ENCODE measurements around the gene STMN3. TPM values are rescaled to one million over a fixed set of nuclear protein-coding genes. Genes with fewer than 3 reads are reported as not detected.

The STMN3 gene
- total RNA-seq, 1 experiment from 2014 or later: 15.8 TPM

DNA sequence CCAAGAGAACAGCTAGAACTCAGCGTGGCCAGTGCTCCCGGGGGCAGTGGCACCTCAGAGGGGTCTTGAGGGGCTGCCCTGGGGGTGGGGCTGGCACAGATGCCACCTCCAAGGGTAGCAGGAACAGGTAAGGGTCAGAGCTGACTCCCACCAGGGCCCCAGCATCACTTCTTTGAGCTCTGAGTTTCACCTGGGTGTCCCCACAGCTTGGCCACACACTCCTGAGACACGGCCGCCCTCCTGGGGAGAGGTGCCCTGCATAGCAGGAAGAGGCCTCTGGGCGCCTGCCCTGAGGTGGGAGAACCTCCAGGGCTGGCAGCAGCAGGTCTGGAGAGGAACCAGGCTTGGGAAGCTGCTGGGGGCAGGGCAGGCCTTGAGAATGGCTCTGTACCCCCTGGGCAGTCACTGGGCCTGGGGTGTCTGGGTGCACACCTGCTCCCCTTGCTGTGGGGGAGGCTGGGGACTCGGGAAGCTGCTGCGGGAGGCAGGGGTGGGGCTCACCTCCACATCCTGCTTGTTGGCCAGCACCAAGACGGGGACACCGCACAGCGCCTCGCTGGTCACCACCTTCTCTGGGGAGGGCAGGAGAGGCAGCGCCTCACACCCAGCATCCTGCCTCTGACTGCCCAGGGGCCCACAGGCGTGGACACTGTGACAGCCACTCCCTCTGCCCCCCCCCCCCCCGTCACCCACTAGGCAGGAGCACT, 48.3 kb upstream of the STMN3 start:
- no peaks in the 10 kb centered on the region for H3K9me3 ChIP-seq (ENCODE audit: low read length)
- H3K4me3 ChIP-seq (ENCODE audit: low read length): no peak overlapping the region
- no peaks in the 10 kb centered on the region for H3K27me3 ChIP-seq (ENCODE audit: low read length)
- no peaks in the 10 kb centered on the region for H3K9me2 ChIP-seq (replicated peaks; ENCODE audit: low read length)
- DNase-seq (no peak), ATAC-seq (no peak)
- H3K79me2 ChIP-seq (ENCODE audit: low read length): peaks cover 27% of the 10 kb centered on the region
- peaks cover 28% of the 10 kb centered on the region for H3K36me3 ChIP-seq (ENCODE audit: low read depth, low read length)
- no peak overlapping the region for H2AFZ ChIP-seq (ENCODE audit: low read length)
- no peaks in the 10 kb centered on the region for H3F3A ChIP-seq (ENCODE audit: low read length, unreplicated experiment)
- no TSS peak for BruUV-seq (replicated peaks)
- peaks cover 43% of the 10 kb centered on the region for H3K4me1 ChIP-seq (ENCODE audit: insufficient read depth, low read length)
- no peaks in the 10 kb centered on the region for H4K20me1 ChIP-seq (ENCODE audit: low read length)
- no peak overlapping the region for H3K4me2 ChIP-seq (ENCODE audit: low read length)
- intact Hi-C loops (cut with micrococcal nuclease): no loop called here
- TF ChIP-seq, protein P1, sequence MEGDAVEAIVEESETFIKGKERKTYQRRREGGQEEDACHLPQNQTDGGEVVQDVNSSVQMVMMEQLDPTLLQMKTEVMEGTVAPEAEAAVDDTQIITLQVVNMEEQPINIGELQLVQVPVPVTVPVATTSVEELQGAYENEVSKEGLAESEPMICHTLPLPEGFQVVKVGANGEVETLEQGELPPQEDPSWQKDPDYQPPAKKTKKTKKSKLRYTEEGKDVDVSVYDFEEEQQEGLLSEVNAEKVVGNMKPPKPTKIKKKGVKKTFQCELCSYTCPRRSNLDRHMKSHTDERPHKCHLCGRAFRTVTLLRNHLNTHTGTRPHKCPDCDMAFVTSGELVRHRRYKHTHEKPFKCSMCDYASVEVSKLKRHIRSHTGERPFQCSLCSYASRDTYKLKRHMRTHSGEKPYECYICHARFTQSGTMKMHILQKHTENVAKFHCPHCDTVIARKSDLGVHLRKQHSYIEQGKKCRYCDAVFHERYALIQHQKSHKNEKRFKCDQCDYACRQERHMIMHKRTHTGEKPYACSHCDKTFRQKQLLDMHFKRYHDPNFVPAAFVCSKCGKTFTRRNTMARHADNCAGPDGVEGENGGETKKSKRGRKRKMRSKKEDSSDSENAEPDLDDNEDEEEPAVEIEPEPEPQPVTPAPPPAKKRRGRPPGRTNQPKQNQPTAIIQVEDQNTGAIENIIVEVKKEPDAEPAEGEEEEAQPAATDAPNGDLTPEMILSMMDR (conservative IDR thresholded peaks at IDR 0.05; ENCODE audit: low read depth, low read length): no peak
- TF ChIP-seq EZH2phosphoT487 (IDR thresholded peaks at IDR 0.05; ENCODE audit: borderline replicate concordance, low read length) (no peak), EZH2 (IDR thresholded peaks at IDR 0.05; ENCODE audit: low read length, unreplicated experiment) (no peak)
- H3K9ac ChIP-seq (ENCODE audit: low read length): no peak overlapping the region
- no peak overlapping the region for H3K27ac ChIP-seq (ENCODE audit: low read length)
- CTCF ChIA-PET: no interaction called here
- POLR2A ChIA-PET (ENCODE audit: unreplicated experiment): interaction anchor here (0.6 kb wide), 2 partner anchors 43 to 163 kb away, joined by 3 to 9 read pairs; partner anchors contain the start of genes RTEL1 and TPD52L2

DNA sequence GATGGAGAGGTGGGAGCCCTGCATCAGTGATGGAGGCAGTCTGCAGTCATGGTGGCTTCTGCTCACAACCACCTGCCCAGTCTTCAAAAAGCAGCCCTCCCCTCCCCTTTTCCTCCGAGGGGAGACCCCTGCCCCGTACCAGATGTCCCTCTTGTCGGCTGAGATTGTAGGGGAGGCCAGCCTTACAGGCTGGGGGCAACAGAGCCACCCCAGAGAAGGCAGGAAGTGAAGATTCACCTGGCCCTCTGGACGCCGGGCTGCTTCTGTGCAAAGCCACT, 47.8 kb upstream of the STMN3 start:
- Histone ChIP-seq H3K79me2 (ENCODE audit: low read length) (peaks cover 22% of the 10 kb centered on the region), H4K20me1 (ENCODE audit: low read length) (no peaks in the 10 kb centered on the region), H2AFZ (ENCODE audit: low read length) (no peak overlapping the region), H3K9me2 (replicated peaks; ENCODE audit: low read length) (no peaks in the 10 kb centered on the region), H3K4me2 (ENCODE audit: low read length) (no peak overlapping the region), H3K36me3 (ENCODE audit: low read depth, low read length) (peaks cover 23% of the 10 kb centered on the region), H3K4me3 (ENCODE audit: low read length) (no peak overlapping the region), H3K4me1 (ENCODE audit: insufficient read depth, low read length) (peaks cover 41% of the 10 kb centered on the region), H3K9me3 (ENCODE audit: low read length) (no peaks in the 10 kb centered on the region), H3K9ac (ENCODE audit: low read length) (no peak overlapping the region), H3K27ac (ENCODE audit: low read length) (no peak overlapping the region), H3K27me3 (ENCODE audit: low read length) (no peaks in the 10 kb centered on the region), H3F3A (ENCODE audit: low read length, unreplicated experiment) (no peaks in the 10 kb centered on the region)
- no peak for TF ChIP-seq EZH2 (IDR thresholded peaks at IDR 0.05; ENCODE audit: low read length, unreplicated experiment)
- TF ChIP-seq, protein P1 (conservative IDR thresholded peaks at IDR 0.05; ENCODE audit: low read depth, low read length): no peak
- no peak for TF ChIP-seq EZH2phosphoT487 (IDR thresholded peaks at IDR 0.05; ENCODE audit: borderline replicate concordance, low read length)
- ATAC-seq: no peak
- ChIA-PET CTCF (no interaction called here), POLR2A (ENCODE audit: unreplicated experiment) (no interaction called here)
- intact Hi-C loops (cut with micrococcal nuclease): no loop called here
- DNase-seq: no peak
- BruUV-seq (replicated peaks): no TSS peak

DNA sequence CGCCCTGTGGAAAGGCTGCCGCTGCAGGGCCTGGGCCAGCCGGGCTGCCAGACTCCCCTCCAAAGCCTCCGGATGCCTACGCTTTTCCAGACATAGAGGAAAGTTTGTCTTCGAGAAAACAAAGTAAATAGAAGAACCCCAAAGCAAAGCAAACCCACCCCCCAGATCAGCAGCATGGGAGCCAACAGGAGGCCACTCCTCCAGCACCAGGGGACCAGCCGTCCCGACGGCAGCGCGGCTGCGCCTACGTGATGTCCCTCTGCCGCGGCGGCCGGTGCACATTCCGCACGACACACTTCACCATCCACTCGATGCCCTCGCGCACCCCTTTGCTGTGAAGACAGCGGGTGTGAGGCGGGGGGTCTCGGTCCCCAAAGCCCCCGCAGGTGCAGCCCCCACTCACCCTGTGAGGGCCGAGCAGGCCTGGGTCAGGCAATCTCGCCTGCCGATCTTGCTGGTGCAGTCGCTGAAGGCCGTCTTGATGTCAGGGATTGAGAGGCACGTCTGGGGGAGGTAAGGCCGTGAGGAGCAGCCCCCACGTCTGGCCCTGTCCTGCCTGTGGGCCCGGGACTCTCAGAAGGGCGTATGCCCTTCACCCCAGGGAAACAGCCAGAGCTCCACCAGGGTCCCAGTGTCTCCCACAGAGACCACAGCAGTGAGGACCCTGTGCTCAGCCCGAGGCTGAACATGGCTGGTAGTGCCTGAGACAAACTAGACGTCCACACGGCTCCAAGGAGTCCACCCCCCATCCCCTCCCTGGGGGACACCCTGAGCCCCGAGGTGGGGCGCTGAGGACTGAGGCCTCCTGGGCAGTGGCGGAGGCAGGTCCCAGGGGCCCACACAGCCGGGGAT, 47.2 kb upstream of the STMN3 start:
- POLR2A ChIA-PET (ENCODE audit: unreplicated experiment): no interaction called here
- Histone ChIP-seq H3F3A (ENCODE audit: low read length, unreplicated experiment) (no peaks in the 10 kb centered on the region), H4K20me1 (ENCODE audit: low read length) (no peaks in the 10 kb centered on the region), H3K36me3 (ENCODE audit: low read depth, low read length) (peaks cover 18% of the 10 kb centered on the region), H3K4me1 (ENCODE audit: insufficient read depth, low read length) (peaks cover 39% of the 10 kb centered on the region), H3K4me2 (ENCODE audit: low read length) (no peak overlapping the region), H3K4me3 (ENCODE audit: low read length) (no peak overlapping the region), H3K9ac (ENCODE audit: low read length) (0 out of 2 replicates have a peak overlapping the region, but pooled peaks have one; percentile 79), H2AFZ (ENCODE audit: low read length) (no peak overlapping the region), H3K27me3 (ENCODE audit: low read length) (no peaks in the 10 kb centered on the region), H3K9me2 (replicated peaks; ENCODE audit: low read length) (no peaks in the 10 kb centered on the region), H3K27ac (ENCODE audit: low read length) (peak overlapping the region; percentile 95), H3K9me3 (ENCODE audit: low read length) (no peaks in the 10 kb centered on the region), H3K79me2 (ENCODE audit: low read length) (peaks cover 16% of the 10 kb centered on the region)
- intact Hi-C loops (cut with micrococcal nuclease): no loop called here
- ATAC-seq (no peak), DNase-seq (no peak)
- TF ChIP-seq EZH2phosphoT487 (IDR thresholded peaks at IDR 0.05; ENCODE audit: borderline replicate concordance, low read length): no peak
- no peak for TF ChIP-seq EZH2 (IDR thresholded peaks at IDR 0.05; ENCODE audit: low read length, unreplicated experiment)
- TF ChIP-seq, protein P1 (conservative IDR thresholded peaks at IDR 0.05; ENCODE audit: low read depth, low read length): no peak
- CTCF ChIA-PET: no interaction called here
- no TSS peak for BruUV-seq (replicated peaks)

All from PC-3 (cell line).